NCI-H2029 treated with DMSO at 0.1 percent for 48 hours (cell line): Measurements from ENCODE around the gene DOCK10.
"Not testable (repeated sequence)": the region's sequence is repeated elsewhere in the genome, so short reads cannot be mapped to it uniquely, and the experiment has no call there.

ENCODE experiments used
- DNase-seq: peaks from one replicate; lab custom pipeline; 2025; lab: John Stamatoyannopoulos, UW

DOCK10 gene

DNA sequence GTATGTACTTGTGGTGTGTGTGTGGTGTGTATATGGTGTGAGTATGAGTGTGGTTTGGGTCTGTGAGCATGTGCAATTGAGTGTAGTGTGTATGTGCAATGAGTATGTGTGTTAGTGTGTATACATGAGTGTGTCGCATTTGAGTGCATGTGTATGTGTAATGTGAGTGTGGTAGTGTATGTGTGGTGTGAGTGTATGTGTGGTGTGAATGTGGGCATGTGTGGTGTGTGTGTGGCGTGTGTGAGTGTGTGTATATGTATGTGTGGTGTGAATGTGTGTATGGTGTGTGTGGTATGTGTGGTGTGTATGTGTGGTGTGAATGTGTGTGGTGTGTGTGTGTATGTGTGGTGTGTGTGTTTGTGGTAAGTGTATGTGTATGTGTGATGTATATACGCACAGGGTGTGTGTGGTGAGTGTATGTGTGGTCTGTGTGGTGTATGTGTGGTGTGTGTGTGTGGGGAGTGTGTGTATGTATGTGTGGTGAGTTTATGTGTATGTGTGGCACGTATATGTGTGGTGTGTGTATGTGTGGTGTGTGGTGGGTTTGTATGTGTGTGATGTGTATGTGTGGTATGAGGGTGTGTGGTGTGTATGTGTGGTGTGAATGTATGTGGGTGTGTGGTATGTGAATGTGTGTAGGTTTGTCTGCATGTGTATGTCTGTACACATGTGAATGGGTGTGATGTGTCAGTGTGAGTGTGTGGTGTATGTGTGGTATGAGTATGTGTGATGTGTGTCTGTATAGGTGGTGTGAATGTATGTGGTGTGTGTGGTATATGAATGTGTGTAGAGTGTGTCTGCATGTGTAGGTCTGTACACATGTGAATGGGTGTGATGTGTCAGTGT lies 123.4 kb downstream of the DOCK10 start:
- DNase-seq, result no peak

DNA sequence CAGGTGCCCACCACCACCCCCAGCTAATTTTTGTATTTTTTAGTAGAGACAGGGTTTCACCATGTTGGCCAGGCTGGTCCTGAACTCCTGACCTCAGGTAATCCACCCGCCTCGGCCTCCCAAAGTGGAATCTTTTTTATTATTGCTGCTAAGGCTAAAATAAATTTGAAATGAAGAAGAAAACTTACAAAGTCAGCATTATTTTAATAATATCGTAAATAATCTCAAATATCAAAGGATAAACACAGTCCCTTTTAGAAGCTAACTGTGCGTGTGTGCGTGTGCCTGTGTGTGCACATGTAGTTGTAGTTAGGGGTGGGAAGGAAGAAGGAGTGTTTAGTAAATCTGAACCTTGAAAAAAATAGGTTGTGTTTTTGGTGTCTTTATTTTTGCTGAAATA lies 125.0 kb downstream of the DOCK10 start:
- not testable (repeated sequence) for DNase-seq

DNA sequence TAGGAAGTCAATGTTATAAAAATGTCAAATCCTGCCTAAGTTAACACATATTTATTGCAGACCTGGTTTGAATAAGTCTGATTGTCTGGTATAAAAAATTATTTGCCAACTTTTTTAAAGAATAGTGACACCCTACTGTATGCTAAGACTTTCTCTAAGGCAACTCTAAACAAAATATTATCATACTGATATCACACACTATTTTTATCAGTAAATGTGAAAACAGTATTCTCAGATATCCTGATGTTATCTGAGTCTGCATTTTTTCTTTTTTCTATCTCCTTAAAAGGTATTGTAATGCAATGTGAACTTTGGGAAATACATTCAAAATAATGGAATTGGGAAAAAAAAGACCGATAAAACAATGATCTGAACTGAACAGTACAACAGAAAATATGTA lies 127.1 kb downstream of the DOCK10 start:
- DNase-seq, result no peak

DNA sequence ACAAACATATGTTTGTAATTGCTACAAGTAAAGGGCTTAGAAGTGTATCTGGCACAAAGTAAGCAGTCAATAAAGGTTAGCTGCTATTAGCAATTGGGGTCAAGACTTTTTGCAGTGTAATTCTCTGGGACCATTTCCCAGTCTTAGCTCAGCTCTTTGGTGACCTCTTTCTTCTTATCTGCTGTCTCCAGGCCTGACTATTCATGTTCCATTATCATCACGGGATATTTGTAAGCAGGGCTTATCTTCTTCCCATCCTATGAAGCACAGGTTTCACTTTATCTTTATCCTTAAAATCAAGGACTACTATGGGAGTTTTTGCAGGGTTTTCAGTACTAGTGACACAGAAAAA lies 131.7 kb downstream of the DOCK10 start:
- DNase-seq, result no peak

DNA sequence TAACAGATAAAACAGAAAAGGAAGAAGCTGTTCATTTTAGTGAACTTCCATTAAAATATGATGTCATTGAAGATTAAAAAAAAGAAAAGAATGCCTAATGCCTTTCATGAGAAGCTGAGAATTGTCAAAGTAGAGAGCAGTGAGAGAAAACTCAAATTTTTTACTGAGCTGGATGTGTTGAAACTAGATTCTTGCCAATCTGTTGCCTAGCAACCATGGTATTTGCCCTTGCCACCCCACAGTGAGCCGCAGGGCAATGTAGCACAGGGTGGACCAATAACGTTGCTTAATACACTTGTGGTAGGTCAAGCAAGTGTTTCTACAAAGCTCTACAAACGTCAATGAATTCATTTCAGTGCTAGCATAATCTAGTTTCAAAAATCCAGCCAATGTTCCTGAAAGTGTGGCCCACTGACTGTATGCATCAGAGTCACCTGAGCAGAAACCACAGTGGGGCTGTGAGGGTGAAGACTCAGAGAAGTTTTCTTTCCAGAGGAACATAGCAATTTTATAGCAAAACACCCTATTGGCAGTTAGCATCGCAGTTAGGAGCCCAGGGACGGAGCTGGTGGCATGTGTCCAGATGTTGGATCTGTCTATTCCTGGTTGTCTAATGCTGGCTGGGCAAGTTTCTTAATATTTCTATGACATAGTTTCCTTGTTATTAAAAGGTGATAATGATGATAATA lies 132.2 kb downstream of the DOCK10 start:
- DNase-seq, result peak; percentile 31

DNA sequence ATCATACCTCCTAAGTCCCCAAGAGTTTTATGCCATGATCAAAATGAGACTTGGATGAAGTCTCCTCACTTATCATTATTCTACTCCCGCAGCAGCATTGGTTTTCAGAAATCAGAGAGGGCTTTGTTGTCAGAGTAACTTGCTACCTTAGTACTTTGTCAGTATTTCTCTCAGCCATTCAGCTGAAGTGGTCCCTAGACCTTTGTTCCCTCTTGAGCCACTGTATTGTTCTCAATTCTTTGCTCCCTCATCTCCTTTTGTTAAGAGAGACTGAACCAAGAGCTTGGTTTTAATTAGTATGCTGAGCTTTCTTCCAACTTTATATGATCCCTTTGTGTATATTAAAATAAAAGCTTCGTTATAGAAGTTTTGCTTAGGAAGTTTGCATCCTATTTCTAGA lies 133.4 kb downstream of the DOCK10 start:
- no peak for DNase-seq

DNA sequence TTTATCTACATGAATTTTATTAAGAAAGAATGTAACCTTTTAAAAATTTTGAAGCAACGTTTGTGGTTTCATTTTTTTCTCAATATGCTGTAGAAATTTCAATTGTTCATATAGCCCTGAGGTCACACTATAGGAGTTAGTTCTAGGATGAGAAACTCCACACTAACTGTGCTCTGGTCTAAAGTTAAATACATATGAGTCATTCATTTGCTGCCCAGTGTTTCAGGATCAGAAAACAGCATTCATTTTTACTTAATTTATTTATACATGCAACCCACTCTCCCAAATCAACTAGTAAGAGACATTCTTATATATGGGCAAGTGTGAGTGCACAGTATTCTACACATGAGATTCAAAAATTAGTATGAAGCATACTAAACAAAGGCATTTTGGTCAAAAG lies 137.9 kb downstream of the DOCK10 start:
- no peak for DNase-seq

DNA sequence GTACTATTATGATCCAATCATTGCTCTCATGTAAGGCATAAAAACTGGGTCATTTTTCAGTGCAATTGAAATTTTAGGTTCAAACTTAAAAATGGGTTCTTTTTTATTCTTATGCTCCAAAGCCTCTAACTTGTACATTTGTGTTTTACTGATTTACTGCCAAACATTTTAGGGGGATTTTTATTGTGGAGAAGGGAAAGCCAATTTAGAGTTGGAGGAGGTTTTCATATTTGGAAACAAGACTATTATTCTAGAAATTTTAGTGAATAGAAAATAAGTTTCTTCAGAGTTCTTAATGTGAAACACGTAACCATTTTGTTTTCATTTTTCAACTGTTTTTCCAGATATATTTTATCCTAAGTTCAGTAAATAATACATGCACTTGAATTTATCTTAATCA lies 138.6 kb downstream of the DOCK10 start:
- DNase-seq, result no peak

DNA sequence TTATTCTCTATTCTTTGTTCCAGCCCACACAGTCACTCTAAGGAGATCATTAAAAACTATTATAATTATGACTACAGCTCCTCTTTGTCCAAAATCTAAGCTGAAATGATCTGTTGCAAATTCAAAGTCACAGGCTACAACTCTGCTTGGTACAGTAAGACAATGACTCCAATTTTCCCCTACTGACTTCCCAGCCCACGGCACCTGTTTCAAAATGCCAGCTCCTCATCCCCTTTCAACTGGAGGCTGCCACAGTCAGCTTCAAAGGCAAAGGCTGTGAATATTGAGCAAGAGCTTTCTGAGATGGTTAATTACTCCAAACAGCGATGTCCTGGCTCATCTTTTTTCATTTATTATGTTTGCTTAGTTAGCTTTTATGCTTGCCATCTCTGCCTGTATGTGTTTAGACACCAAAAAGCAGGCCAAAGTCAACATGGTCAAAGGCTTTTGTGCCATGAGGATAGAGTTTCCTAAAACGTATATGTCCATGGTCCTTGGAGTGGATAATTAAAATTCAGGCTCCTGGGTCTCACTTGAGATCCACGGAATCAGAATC lies 141.1 kb downstream of the DOCK10 start:
- peak; percentile 93 for DNase-seq

DNA sequence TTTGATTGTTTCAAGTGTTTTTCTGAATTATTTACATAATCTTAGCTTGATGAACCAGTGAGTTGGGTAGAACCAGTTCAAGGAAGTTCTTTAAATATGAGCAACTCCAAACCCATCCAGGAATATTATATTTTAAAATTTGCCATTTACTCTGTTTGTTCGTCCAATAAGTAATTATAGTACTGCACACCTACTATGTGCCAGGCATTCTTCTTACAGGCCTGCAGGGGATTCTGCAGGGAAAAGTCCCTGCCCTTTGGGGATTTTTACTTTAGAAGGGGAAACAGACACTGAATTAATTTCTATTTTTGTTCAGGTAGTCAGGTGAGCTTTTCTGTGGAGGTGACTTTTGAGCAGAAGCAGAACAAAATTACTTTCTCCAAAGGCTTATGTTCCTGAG lies 146.9 kb downstream of the DOCK10 start:
- no peak for DNase-seq

DNA sequence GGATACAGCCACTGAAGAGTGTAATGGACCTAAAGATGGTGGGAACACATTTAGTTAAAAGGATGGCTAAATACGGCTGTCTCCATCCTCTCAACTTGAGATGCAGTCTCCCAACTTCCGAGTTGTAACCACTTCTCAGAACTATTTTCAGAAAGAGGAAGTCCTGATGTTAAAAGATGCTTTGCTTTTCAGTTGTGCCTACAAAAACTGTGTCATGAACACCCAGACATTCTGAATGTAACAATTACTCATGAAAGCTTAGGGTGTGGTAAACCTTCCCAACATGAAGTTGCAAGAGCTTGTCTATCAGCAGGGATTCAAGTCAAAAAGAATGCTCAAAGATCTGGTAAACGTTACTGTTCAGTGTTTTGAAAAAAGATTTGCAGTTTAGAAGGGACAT lies 147.9 kb downstream of the DOCK10 start:
- no peak for DNase-seq

DNA sequence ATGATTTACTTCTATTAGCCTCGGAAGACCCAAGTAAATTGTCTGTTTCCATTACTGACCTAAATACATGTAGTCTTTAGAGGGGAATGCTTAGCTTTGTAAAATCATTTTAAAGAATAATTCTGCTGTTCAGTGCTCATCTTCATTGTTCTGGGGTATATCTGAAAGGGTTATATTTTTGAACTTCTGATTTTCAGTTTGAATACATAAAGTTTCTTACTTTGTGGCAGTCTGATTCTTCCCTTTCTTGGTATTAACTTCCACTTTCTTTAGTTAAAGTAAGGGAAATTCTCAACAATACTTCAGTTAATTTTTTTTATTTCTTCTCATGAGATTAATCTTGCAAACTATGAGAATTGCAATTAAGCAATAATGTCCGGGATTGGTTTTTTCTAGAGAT lies 148.4 kb downstream of the DOCK10 start:
- DNase-seq, result no peak

DNA sequence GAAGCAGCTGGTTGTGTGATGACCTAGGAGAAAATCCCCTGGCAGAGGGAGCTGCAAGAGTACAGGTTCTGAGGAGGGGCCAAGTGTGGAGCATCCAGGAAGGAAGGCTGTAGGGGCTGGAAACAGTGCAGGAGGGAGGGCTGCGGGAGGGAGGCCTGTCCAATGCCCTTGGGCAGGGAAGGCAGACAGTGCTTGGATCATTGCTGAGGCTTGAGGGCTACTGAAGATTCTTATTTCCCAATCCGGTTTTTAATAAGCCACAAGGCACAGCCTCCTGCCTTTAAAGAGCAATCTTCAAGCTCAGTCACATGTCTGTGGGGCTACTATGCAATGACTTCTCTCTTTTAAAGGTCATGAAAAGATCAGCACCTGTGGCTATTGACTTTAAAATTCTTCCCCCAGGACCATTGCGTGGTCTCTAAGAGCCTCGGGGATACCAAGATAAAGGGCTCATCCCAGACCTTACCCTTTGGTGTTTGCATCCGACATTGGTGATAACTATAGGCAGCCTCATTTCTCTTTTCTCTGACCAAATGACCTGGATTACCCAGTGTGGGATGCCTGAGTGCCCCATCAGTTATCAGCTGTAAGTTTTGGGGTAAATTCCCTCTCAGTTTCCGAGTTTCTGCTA lies 149.6 kb downstream of the DOCK10 start:
- DNase-seq, result no peak

DNA sequence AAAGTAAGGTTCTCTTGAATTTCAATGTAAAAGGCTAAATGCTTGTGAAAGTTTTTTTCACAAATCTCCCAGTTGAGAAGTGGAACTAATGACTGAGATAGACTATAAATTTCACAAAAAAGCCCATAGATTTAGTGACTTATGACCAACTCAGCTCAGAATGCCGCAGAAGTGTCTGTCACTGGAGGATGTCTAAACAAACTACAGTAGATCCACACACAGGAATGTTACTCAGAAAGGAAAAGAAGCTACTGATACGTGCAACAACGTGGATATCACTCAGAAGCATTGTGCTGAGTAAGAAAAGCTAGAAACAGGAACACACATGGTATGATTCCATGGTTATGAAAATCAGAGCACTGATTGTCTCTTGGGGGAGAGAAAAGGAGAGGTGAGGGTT lies 151.9 kb downstream of the DOCK10 start:
- no peak for DNase-seq

DNA sequence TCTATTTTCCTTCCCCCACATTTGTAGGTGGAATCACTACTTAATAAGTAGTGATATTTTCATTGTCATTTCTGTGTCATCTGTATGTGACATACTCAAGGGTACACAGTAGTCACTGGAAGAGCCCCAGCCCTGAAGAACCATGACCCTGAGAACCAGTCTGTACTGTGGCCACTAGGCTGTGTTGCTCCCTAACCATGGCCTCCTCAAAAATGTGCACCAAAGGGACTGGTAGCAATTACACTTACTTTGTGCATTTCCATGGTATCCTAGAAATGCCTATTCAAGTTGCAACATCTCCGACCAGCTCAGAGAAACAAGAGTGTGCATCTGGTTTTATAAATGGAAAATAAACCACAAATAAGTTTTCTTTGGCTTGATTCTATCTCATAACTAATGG lies 155.1 kb downstream of the DOCK10 start:
- no peak for DNase-seq

DNA sequence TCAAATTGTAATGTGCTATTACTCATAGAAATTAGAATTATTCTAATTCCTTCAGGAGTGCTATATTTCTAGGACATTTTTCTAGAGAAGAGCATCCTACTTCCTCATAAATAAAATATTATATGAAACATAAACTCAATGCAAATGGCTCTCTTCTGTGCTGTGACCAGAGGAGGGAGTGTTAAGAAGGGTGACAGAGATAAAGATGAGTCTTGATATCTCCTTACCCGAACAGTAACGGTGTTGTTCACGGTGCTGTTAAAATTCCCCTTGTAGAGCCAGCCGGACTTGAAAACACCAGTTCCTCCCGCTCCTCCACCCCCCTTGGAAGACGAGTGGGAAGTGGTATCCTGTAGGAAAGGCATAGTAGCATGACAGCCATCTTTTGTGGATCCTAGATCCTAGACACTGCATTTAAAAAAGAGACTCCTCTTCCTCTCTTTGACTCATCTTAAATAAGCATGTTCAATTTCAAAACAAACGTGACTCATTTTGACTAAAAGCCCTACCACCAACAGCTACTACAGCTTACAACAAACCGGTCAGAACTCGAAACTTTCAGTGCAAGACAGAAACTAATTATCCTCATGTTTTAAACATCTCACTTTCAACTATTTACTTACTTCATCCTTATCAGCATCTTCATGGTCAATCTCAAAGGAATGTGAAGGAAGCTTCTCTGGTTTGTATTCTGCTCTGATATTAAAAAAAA lies 156.3 kb downstream of the DOCK10 start:
- DNase-seq, result no peak

DNA sequence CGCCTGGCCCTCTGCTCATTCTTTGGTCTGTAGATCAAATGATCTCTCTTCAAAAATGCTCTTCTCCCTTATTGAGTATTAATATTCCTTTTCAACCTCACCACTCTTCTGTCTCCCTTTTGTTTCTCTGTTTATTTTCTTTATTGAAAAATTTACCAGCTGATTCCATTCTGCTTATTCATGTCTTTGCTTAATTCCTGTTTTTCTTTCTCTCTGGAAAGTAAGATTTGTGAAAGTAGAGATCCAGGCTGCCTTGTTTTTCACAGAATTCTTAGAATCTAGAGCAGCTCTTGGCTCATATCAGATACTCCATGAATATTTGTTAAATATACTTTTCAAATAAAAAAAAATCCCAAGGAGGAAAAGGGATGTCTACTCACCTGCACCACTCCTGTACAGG lies 157.0 kb downstream of the DOCK10 start:
- DNase-seq, result no peak

DNA sequence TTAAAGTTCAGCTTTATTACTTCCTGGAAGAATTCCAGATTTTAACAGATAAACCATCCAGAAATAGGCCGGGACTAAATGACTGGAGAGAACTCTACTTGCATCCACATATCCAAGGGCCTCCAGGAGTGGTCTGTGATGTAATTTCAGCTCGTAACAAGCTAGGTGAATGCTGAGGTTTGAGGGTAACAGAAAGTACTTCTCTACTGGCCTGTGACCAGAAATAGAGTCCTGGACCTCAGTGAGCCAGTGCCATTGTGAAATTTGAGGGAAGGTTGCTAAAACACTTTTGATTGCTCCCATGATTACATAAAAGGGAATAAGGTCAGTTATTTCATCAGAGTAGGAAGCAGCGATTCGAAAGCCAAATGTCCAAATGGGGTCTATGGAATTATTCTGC lies 158.1 kb downstream of the DOCK10 start:
- no peak for DNase-seq

DNA sequence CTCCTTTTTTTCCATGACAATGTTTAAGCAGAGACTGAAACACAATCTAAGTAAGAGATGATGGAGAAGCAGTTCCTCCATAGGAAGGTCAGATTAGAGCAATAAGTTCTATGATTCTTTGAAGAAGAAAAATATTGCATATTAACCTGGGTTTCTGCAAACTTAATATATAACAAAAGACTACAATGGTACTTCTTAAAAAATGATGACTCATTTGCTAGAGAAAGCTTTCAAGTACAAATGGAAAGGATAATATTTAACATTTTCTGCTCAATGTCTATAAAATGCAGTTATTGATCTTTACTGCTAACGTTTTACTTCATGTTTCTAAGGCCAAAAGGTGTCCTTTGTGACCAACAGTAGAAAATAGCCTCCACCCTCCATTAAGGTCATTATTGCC lies 158.6 kb downstream of the DOCK10 start:
- no peak for DNase-seq

DNA sequence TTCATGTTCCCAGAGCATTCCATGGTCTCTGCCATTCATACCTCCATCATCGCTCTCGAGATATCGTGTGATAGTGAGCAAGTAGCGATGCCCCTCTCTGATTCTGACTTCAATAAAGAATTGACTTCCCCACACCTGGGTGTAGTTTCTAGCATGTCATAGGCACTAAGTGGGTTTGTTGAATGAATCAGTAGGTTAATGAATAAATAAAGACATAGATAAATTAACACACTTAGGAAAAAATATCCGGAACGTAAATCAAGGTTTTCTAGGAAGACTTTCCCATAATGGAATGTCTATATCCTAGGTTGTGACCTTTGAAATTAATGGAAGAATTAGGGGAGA lies 159.1 kb downstream of the DOCK10 start:
- no peak for DNase-seq

DNA sequence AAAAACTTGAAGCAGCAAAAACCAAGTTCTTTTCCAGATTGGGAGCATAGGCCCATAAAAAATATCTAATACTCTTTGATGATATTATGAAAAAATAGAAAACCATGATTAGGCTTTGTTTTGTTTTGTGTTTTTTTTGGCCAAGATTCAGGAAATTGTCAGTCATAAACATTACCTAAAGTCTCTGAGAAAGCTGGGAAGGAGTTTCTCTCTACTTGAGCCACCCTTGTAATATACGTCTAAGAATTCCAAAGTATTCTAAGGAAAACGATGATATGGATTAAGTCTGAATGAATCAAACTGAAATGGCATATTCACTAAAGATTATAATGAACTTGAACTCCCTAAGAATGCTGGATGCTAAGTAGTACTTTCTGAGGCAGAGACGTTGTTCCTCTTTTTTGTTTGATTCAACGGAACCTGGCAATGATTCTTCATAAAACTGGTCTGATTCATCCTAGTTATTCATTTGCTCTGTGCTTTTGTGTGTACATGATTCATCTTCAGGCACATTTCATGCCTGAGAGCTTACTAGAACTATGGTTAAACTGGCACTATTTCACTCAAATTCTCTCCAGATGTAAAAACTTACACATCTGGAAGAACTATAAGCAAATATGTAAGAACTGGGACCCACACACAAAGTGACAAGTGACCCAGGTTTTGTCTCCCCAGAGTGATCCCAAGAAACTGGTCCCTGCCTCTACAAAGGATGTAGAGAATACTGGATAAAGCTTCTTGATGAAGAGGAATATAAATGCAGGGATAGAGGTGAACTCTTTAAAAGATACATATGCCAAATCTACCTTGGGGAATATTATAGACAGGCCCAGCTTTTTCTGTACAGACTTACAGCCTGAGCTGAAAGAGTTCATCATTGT lies 159.7 kb downstream of the DOCK10 start:
- no peak for DNase-seq
